HEK293T (cell line): ENCODE data around the gene ZNHIT6.

Source experiments
- CTCF ChIA-PET: fragments of 350-600 bp; formaldehyde crosslinking; extraction: SDS; loops from one replicate; lab custom pipeline; 2021; ENCODE audit warnings: antibody characterized with exemption, inconsistent platforms; lab: Yijun Ruan, JAX
- POLR2A ChIA-PET: fragments of 350-600 bp; formaldehyde crosslinking; extraction: SDS; loops from one replicate; lab custom pipeline; 2020; ENCODE audit warnings: antibody characterized with exemption, inconsistent platforms; lab: Yijun Ruan, JAX
- DNase-seq: peaks from one replicate; pipeline ENCODE4 v3.0.0; 2012; ENCODE audit warnings: mixed read lengths; ENCODE audit errors: extremely low spot score
- ARNT ChIP-seq: fragments of 450-650 bp; IDR thresholded peaks from 2 replicates; pipeline ENCODE4 v1.6.1; 2017; ENCODE audit warnings: mild to moderate bottlenecking
- BHLHE40 ChIP-seq: fragments of 450-650 bp; IDR thresholded peaks from 2 replicates; pipeline ENCODE4 v1.6.1; 2016; ENCODE audit warnings: mild to moderate bottlenecking, moderate library complexity, borderline replicate concordance
- CTBP1 ChIP-seq: fragments of 450-650 bp; IDR thresholded peaks from 2 replicates; pipeline ENCODE4 v1.6.1; 2016; ENCODE audit warnings: borderline replicate concordance
- ELF4 ChIP-seq: fragments of 450-650 bp; IDR thresholded peaks from 2 replicates; pipeline ENCODE4 v1.6.1; 2017; ENCODE audit warnings: antibody characterized with exemption
- FOXA1 ChIP-seq: fragments of 450-650 bp; IDR thresholded peaks from 2 replicates; pipeline ENCODE4 v1.6.1; 2016; ENCODE audit warnings: mild to moderate bottlenecking
- FOXK2 ChIP-seq: fragments of 450-650 bp; IDR thresholded peaks from 2 replicates; pipeline ENCODE4 v1.6.1; 2016; ENCODE audit warnings: mild to moderate bottlenecking
- FOXM1 ChIP-seq: fragments of 450-650 bp; IDR thresholded peaks from 2 replicates; pipeline ENCODE4 v1.6.1; 2017; ENCODE audit warnings: mild to moderate bottlenecking, borderline replicate concordance
- HDGF ChIP-seq: fragments of 450-650 bp; IDR thresholded peaks from 2 replicates; pipeline ENCODE4 v1.6.1; 2017; ENCODE audit warnings: antibody characterized with exemption, borderline replicate concordance
- L3MBTL2 ChIP-seq: fragments of 450-650 bp; conservative IDR thresholded peaks from 2 replicates; pipeline ENCODE4 v1.6.1; 2016; ENCODE audit warnings: mild to moderate bottlenecking
- LEF1 ChIP-seq: fragments of 450-650 bp; IDR thresholded peaks from 2 replicates; pipeline ENCODE4 v1.6.1; 2017; ENCODE audit warnings: mild to moderate bottlenecking, borderline replicate concordance
- NFRKB ChIP-seq: fragments of 450-650 bp; IDR thresholded peaks from 2 replicates; pipeline ENCODE4 v1.6.1; 2016; ENCODE audit warnings: mild to moderate bottlenecking, moderate library complexity
- PKNOX1 ChIP-seq: fragments of 450-650 bp; IDR thresholded peaks from 2 replicates; pipeline ENCODE4 v1.6.1; 2016
- SP1 ChIP-seq: fragments of 450-650 bp; IDR thresholded peaks from 2 replicates; pipeline ENCODE4 v1.6.1; 2017
- SUZ12 ChIP-seq: fragments of 450-650 bp; IDR thresholded peaks from 2 replicates; pipeline ENCODE4 v1.6.1; 2016; ENCODE audit warnings: mild to moderate bottlenecking
- TARDBP ChIP-seq: fragments of 450-650 bp; IDR thresholded peaks from 2 replicates; pipeline ENCODE4 v1.6.1; 2016
- ZNF384 ChIP-seq: fragments of 450-650 bp; IDR thresholded peaks from 2 replicates; pipeline ENCODE4 v1.6.1; 2016

ZNHIT6 gene

DNA sequence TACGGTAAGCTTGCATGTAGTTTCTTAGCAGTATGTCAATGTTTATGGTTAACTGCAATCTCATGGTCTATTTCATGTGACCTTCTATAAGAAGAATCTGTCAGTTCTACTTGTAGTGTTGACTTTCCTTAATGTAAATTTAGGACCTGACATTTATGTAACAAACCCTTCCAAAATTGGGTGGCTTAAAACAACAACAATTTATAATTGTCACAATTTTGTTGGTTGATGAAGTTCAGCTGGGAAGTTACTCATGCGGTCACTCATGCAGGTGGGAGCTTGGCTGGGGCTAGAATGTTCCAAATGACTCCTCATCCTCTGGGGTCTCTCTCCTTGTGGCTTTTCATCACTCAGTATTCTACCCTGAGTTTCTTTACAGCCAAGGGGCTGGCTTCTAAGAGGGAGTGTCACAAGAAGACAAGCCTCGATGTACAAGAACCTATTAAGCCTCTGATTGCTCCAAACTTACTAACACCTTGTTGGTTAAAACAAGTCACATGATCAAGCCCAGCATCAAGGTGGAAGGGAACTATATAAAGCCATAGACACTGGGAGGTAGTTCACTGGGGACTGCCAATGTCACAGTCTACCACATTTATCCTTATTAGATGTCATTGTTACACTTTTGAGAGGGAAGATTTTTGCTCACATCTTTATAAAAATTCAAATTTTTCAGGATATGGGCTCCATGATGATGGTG lies 103.8 kb downstream of the ZNHIT6 start:
- POLR2A ChIA-PET = interaction anchor here (1.3 kb wide), 1 partner anchor 23 kb away, joined by 5 read pairs; no protein-coding TSS in a partner anchor
- TF ChIP-seq ZNF384 = no peak
- TF ChIP-seq TARDBP = no peak
- TF ChIP-seq ARNT = no peak
- no peak for TF ChIP-seq FOXK2
- no peak for TF ChIP-seq BHLHE40
- no peak for TF ChIP-seq SP1
- TF ChIP-seq L3MBTL2 = no peak
- TF ChIP-seq FOXA1 = no peak
- TF ChIP-seq CTBP1 = no peak
- TF ChIP-seq NFRKB = no peak
- no peak for TF ChIP-seq ELF4
- no peak for DNase-seq
- CTCF ChIA-PET = interaction anchor here (0.5 to 1.1 kb wide), 2 partner anchors 9 to 59 kb away, joined by 3 to 5 read pairs; no protein-coding TSS in a partner anchor

- no peak for TF ChIP-seq FOXM1
- TF ChIP-seq HDGF = no peak
- no peak for TF ChIP-seq LEF1
- no peak for TF ChIP-seq ELF4
- no peak for TF ChIP-seq FOXA1
- TF ChIP-seq BHLHE40 = no peak
- no peak for TF ChIP-seq CTBP1
- no peak for TF ChIP-seq TARDBP
- no peak for TF ChIP-seq NFRKB
- no peak for TF ChIP-seq SUZ12
- TF ChIP-seq ARNT = no peak
- TF ChIP-seq ZNF384 = no peak
- TF ChIP-seq FOXK2 = no peak
- no peak for TF ChIP-seq PKNOX1
- no peak for TF ChIP-seq L3MBTL2
- TF ChIP-seq SP1 = no peak
- ChIA-PET CTCF (interaction anchor here (1.1 kb wide), 1 partner anchor 10 kb away, joined by 5 read pairs; no protein-coding TSS in a partner anchor), POLR2A (interaction anchor here (1.3 kb wide), 1 partner anchor 22 kb away, joined by 5 read pairs; no protein-coding TSS in a partner anchor)
- no peak for DNase-seq
These were observed 105.0 kb downstream of the ZNHIT6 start for GRCh38 chr1:85603086-85603880.

DNA sequence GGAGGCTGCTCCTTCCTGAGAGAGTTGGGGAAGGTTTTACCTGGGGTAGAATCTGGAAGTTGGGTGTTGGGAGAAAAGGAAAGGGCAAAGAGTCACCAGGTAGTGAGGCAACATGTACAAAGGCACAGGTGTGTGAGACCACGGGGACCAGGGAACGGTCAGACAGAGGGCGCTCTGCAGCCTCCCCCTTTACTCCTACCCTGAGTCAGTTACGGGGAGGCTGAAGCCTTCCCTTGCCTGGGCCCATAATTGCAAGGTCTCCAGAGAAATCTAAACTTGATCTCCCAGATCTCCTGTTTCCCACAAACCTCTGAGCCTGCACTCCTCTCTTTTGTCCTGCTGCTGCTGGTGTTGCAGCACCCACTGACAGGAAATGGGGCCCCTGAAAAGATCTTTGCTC lies 105.7 kb downstream of the ZNHIT6 start:
- ChIA-PET POLR2A (no interaction called here), CTCF (no interaction called here)
- no peak for TF ChIP-seq PKNOX1
- no peak for TF ChIP-seq ARNT
- no peak for TF ChIP-seq HDGF
- TF ChIP-seq ZNF384 = no peak
- TF ChIP-seq FOXK2 = no peak
- TF ChIP-seq FOXM1 = no peak
- no peak for TF ChIP-seq TARDBP
- TF ChIP-seq BHLHE40 = no peak
- no peak for TF ChIP-seq L3MBTL2
- TF ChIP-seq SP1 = no peak
- no peak for TF ChIP-seq SUZ12
- TF ChIP-seq ELF4 = no peak
- no peak for TF ChIP-seq LEF1
- DNase-seq = no peak

DNA sequence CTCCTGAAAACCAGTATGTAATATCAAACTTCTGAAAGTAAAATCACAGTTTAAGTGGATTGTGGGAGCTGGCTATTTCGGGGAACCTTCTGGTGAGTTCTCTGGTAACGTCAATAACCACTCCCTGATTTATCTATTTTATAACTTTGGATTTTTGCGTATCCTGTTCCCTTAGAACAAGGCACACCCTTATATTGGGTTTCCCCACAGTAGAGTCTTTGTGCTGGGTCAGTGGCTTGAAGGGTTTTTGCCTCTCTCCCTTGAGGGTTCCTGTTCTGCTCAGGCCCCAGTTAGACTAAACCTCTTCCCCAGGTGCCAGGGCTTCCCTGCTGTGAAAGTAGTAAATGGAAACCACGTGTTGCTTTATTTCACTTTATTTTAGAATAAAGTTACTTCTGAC lies 106.3 kb downstream of the ZNHIT6 start:
- POLR2A ChIA-PET = no interaction called here

DNA sequence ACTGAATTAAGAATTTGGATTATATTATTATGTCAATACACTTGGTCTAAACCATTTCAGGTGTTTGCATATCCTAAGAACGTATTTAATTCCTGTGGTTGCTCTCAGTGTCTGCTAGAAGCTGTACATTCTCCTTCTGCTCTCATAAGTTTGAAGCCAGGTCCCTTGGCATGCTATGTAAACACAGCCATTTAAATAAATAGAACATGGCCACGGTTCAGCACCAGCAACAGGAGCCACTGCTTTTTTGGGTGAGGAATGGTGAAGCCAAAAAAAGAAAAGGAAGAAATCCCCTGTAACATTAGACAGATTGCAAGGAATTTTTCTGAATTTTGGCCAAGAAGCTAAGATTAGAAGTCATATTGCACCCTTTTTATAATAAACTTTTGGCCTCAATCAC lies 108.6 kb downstream of the ZNHIT6 start:
- TF ChIP-seq ARNT (no peak), BHLHE40 (no peak), FOXK2 (no peak), FOXA1 (no peak), SP1 (no peak), ZNF384 (no peak), PKNOX1 (no peak), LEF1 (no peak), FOXM1 (no peak), NFRKB (no peak), TARDBP (no peak), L3MBTL2 (no peak), ELF4 (no peak), CTBP1 (no peak), SUZ12 (no peak), HDGF (no peak)
- CTCF ChIA-PET = no interaction called here

More for the DNA sequence above, 106.3 kb downstream of the ZNHIT6 start:
- CTCF ChIA-PET = no interaction called here
- no peak for DNase-seq
- TF ChIP-seq HDGF = no peak
- TF ChIP-seq BHLHE40 = no peak
- no peak for TF ChIP-seq ELF4
- TF ChIP-seq TARDBP = no peak
- TF ChIP-seq SUZ12 = no peak
- TF ChIP-seq ZNF384 = no peak
- TF ChIP-seq FOXM1 = no peak
- no peak for TF ChIP-seq LEF1
- TF ChIP-seq ARNT = no peak
- no peak for TF ChIP-seq NFRKB

More for the DNA sequence above, 108.6 kb downstream of the ZNHIT6 start:
- no peak for DNase-seq
- POLR2A ChIA-PET = no interaction called here
